PC-9 (cell line): ENCODE measurements around the gene KIFC3.

Experiments used
- EZH2 ChIP-seq: fragments of 200-600 bp; sonication (generic); IDR thresholded peaks from 2 replicates; pipeline ENCODE4 v1.8.0; 2017; ENCODE audit warnings: antibody characterized with exemption, low read depth
- TF ChIP-seq, protein P1 (sequence below): fragments of 200-600 bp; sonication (generic); conservative IDR thresholded peaks from 2 replicates; pipeline ENCODE4 v1.6.1; 2017; ENCODE audit warnings: mixed run types, antibody characterized with exemption, mild to moderate bottlenecking, moderate library complexity

DNA sequence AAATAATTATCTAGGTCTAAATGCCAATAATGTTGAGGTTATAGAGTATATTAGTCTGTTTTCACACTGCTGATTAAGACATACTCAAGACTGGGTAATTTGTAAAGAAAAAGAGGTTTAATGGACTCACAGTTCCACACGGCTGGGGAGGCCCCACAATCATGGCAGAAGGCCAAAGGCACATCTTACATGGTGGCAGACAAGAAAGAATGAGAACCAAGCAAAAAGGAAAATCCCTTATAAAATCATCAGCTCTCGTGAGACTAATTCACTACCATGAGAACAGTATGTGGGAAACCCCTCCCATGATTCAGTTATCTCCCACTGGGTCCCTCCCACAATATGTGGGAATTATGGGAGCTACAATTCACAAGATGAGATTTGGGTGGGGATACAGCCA is 69.6 kb downstream of the KIFC3 start:
- TF ChIP-seq, protein P1, sequence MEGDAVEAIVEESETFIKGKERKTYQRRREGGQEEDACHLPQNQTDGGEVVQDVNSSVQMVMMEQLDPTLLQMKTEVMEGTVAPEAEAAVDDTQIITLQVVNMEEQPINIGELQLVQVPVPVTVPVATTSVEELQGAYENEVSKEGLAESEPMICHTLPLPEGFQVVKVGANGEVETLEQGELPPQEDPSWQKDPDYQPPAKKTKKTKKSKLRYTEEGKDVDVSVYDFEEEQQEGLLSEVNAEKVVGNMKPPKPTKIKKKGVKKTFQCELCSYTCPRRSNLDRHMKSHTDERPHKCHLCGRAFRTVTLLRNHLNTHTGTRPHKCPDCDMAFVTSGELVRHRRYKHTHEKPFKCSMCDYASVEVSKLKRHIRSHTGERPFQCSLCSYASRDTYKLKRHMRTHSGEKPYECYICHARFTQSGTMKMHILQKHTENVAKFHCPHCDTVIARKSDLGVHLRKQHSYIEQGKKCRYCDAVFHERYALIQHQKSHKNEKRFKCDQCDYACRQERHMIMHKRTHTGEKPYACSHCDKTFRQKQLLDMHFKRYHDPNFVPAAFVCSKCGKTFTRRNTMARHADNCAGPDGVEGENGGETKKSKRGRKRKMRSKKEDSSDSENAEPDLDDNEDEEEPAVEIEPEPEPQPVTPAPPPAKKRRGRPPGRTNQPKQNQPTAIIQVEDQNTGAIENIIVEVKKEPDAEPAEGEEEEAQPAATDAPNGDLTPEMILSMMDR = no peak
- TF ChIP-seq EZH2 = no peak
